Left ventricle myocardium inferior (tissue), 1 donor: Measurements from ENCODE around the gene JUP. TPM values are rescaled to one million over a fixed set of nuclear protein-coding genes. Genes with fewer than 3 reads are reported as not detected.
"Not testable (repeated sequence)": the region's sequence is repeated elsewhere in the genome, so short reads cannot be mapped to it uniquely, and the experiment has no call there.

ENCODE experiments used
- DNase-seq: peaks from one replicate; pipeline ENCODE4 v3.0.0-alpha.2; 2020
- H3K27ac ChIP-seq: fragments of 200-600 bp; replicated peaks from 2 replicates; pipeline ENCODE4 v1.8.0; 2021
- H3K27me3 ChIP-seq: fragments of 200-600 bp; 2 replicates; pipeline ENCODE4 v1.8.0; 2021; ENCODE audit warnings: low read depth
- H3K36me3 ChIP-seq: fragments of 200-600 bp; 2 replicates; pipeline ENCODE4 v1.8.0; 2021
- H3K4me1 ChIP-seq: fragments of 200-600 bp; 2 replicates; pipeline ENCODE4 v1.8.0; 2021
- H3K4me3 ChIP-seq: fragments of 200-600 bp; 2 replicates; pipeline ENCODE4 v1.8.0; 2021; ENCODE audit warnings: mild to moderate bottlenecking, moderate library complexity
- H3K9me3 ChIP-seq: fragments of 200-600 bp; replicated peaks from 2 replicates; pipeline ENCODE4 v1.8.0; 2021
- intact Hi-C: fragments of 100-400 bp; cut with micrococcal nuclease; formaldehyde crosslinking; loops from one replicate; pipeline ENCODE4 v1.11.0; 2022
- long read RNA-seq: library from polyadenylated mRNA; unstranded; transcript quantifications from one replicate; pipeline ENCODE4 v2.0.0, GENCODE V29; 2021
- total RNA-seq: library from RNA; stranded (reverse); fragmentation: NEBNext Ultra II Directional; extraction: Animal tissue kit (Norgen Biotek cat#: 25700); gene quantifications from one replicate; pipeline ENCODE4 v1.2.1, GENCODE V29; 2021
- TF ChIP-seq, protein P1 (sequence below): fragments of 200-600 bp; IDR thresholded peaks from 2 replicates; pipeline ENCODE4 v1.8.0; 2021; ENCODE audit warnings: antibody characterized with exemption, mild to moderate bottlenecking, borderline replicate concordance
- donor health status: DM: no; HTN: yes; CAD: no; lungs with severe emphysema.

The JUP gene
- total RNA-seq: 160 TPM
- long read RNA-seq, transcript JUP-203 (14 exons, 3,497 nt): minor isoform, 34 of 424 reads
- long read RNA-seq, transcript JUP-201 (15 exons, 3,200 nt): major isoform, 92 of 424 reads
- long read RNA-seq, partial matches to known transcripts: 238 of 424 reads
- long read RNA-seq, other reads (novel, unspliced or antisense): 60 of 424 reads

DNA sequence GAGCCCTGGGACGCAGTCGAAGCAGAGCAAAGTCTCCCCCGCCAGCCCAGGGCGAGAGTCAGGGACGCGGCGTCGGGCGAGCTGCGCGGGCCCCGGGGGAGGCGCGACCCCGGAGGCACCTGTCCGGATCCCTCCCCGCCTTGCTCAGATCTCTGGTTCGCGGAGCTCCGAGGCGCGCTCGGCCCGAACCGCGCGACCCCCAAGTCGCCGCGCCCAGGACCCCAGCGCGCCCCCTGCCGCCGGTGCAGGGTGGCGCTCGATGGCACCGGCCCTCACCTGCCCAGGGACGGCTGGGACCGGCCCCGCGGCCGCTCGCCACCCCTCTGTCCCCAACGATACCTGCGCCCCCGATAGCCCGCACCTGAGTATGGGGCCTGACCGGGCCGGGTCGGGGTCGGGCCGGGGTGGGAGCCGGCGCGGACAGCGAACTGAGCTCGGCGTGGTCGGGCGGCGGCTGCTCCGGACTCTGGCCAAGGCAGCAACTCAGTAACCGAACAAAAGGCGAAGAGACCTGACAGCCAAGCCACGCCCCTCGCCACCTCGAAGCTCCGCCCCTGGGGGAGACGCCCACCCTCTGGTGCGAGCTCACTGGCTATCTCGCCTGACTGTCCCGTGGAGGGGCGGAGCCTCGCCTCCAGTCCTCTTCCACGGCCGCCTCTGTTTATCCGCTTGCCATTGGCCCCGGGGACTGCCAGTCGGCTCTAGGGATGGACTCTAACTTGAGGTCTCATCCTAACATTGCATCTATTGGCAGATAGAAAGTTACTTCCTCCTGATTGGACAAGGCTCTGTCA is at the start of gene JUP:
TSS of gene JUP (minus strand) at position 485 of the 794 bp plus-strand sequence. CDS start 14,857 bp downstream, outside the sequence.
- DNase-seq: peak; percentile 100
- H3K4me1 ChIP-seq: peaks cover 61% of the 10 kb centered on the region
- peak within 1 kb of the TSS; percentile 97 for H3K27ac ChIP-seq
- H3K27me3 ChIP-seq: no peaks in the 10 kb centered on the region
- intact Hi-C loops: no loop called here
- no peaks in the 10 kb centered on the region for H3K9me3 ChIP-seq
- no peaks in the 10 kb centered on the region for H3K36me3 ChIP-seq
- H3K4me3 ChIP-seq: peak within 1 kb of the TSS; percentile 88
- TF ChIP-seq, protein P1, sequence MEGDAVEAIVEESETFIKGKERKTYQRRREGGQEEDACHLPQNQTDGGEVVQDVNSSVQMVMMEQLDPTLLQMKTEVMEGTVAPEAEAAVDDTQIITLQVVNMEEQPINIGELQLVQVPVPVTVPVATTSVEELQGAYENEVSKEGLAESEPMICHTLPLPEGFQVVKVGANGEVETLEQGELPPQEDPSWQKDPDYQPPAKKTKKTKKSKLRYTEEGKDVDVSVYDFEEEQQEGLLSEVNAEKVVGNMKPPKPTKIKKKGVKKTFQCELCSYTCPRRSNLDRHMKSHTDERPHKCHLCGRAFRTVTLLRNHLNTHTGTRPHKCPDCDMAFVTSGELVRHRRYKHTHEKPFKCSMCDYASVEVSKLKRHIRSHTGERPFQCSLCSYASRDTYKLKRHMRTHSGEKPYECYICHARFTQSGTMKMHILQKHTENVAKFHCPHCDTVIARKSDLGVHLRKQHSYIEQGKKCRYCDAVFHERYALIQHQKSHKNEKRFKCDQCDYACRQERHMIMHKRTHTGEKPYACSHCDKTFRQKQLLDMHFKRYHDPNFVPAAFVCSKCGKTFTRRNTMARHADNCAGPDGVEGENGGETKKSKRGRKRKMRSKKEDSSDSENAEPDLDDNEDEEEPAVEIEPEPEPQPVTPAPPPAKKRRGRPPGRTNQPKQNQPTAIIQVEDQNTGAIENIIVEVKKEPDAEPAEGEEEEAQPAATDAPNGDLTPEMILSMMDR: peak; percentile 78

DNA sequence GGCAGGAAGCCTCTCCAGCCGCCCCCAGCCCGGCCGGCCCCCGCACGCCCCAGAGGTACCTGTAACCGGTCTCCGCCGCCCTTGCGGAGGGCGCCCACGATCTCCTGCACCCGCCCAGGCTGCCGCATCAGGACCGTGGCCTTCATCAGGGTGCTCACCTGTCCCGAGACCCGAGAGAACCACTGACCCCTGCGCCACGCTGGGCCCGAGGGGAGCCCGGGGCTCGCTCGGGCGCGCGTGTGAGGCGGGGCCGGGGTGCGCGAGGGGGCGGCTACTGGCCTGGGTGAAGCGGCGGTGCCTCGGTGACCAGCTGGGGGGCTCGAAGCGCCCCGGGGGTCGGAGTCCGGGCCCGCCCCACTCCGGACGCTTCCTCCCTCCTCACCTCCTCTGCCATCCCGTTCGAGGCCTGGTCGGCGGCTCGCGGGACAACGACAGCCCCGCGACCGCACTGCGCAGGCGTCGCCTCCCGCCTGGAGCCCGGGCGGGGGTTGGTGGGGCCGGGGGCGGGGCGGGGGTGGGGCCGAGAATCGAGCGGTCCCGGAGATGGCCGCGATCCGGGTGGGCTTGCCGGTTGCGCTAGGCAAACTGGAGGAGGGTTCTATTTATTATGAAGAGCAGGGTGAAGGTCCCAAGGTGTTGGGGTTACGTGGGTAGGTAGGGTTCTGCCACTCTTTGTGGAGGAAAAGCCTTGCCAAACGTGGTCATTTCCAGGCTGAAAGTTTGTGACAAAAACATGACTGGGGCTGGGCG is 49.5 kb upstream of the JUP start, which contains the start of gene NT5C3B:
TSS of gene NT5C3B (minus strand) at position 433 of the 750 bp plus-strand sequence. CDS start at position 394, 39 bp downstream.
- TF ChIP-seq, protein P1: no peak
- H3K36me3 ChIP-seq: peaks cover 17% of the 10 kb centered on the region
- H3K27me3 ChIP-seq: no peaks in the 10 kb centered on the region
- peaks cover 24% of the 10 kb centered on the region for H3K4me1 ChIP-seq
- H3K4me3 ChIP-seq: peak within 1 kb of the TSS; percentile 98
- intact Hi-C loops: no loop called here
- DNase-seq: peak; percentile 65
- peak within 1 kb of the TSS; percentile 71 for H3K27ac ChIP-seq
- H3K9me3 ChIP-seq: no peaks in the 10 kb centered on the region

DNA sequence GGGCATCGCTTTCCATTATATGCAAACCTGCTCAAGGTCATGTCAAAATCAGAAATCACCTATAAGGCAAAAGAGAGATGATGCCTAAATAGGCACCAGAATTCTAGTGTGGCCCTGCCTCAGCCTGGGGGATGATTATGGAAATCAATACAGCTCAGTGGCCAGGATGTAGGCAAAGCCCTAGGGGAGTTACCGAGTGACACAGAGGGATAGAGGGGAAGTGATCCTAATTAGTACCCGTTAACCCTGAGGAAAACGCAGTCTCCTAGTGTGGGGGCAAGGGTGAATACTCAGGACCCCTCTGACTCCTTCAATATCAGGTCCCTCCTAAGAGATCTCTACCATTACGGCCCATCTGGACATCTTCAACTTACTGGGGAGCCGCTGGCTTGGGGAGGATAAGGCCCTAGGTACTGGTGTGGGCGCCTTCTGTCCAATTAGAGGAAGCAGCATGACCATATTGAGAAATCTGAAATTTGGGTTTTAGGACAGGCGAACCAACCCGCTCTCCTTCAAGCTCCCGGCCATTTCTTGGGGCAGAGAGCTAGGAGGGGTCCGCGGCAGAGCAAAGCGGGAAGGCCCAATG is 48.8 kb upstream of the JUP start:
- DNase-seq: no peak
- Histone ChIP-seq H3K36me3 (peaks cover 23% of the 10 kb centered on the region), H3K27me3 (no peaks in the 10 kb centered on the region), H3K4me1 (peaks cover 24% of the 10 kb centered on the region), H3K9me3 (no peaks in the 10 kb centered on the region), H3K27ac (peak overlapping the region; percentile 71), H3K4me3 (peak overlapping the region; percentile 98)
- intact Hi-C loops: no loop called here
- TF ChIP-seq, protein P1: no peak

DNA sequence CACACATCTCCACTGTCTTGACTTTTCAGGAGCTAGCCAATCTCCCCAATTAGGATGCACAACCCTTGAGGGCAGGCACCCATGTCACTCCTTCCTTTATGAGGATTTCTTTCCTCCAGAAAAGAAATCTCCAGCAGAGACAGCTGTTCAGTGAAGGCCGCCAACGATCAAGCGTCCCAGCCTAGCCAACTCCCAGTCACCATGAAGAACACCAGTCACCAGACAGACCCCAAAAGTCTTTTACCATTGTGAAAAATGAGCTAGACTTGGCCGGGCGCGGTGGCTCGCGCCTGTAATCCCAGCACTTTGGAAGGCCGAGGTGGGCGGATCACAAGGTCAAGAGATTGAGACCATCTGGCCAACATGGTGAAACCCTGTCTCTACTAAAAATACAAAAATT is 43.5 kb upstream of the JUP start:
- H3K4me3 ChIP-seq, DNase-seq, H3K4me1 ChIP-seq, H3K9me3 ChIP-seq, H3K27me3 ChIP-seq, intact Hi-C loops, H3K27ac ChIP-seq: not testable (repeated sequence)
- peaks cover 65% of the 10 kb centered on the region for H3K36me3 ChIP-seq

DNA sequence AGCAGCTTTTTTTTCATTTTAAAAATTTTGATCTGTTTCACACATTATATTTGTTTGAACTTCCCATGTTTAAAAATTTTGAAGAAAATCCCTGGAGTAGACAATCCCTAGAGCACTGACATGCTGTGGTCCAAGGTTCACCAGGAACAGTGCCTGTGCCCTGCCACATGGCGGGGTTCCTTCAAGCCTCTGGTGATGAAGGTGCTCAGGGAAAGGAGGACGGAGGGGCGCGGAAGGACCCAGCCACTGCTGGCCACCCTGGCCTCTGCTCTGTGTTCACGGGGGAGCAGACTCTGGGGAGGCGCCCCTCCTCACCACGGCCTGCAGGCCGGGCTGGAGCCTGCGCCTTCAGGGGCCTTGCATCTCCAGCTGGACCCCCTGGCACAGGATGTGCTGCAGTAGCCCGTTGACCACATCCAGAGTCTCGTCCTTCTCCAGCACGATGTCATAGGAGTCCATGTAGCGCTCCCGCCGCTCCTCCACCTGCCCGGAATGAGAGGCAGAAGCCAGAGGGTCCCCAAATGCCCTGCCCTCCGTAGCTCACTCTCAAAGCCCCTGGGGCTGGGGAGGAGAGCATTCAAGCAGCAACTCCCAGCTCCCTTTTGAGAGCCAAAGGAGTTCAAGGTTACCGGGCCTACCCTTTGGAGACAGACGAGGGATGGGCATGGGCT is 38.8 kb upstream of the JUP start:
- H3K36me3 ChIP-seq: peaks cover 47% of the 10 kb centered on the region

More for the DNA sequence above, 38.8 kb upstream of the JUP start:
- Histone ChIP-seq H3K4me3 (no peak overlapping the region), H3K27ac (no peak overlapping the region), H3K4me1 (no peaks in the 10 kb centered on the region), H3K27me3 (no peaks in the 10 kb centered on the region), H3K9me3 (no peaks in the 10 kb centered on the region)
- no peak for DNase-seq
- TF ChIP-seq, protein P1: no peak
- intact Hi-C loops: no loop called here
